KOPT-K1 (cell line): ENCODE results near the gene LBP.

Experiments used
- H3K27ac ChIP-seq: fragments of 200-600 bp; sonication (generic); 2 replicates; pipeline ENCODE4 v1.5.1; 2016; ENCODE audit warnings: antibody characterized with exemption, mild to moderate bottlenecking, low read depth, low read length; ENCODE audit not compliant: poor library complexity, severe bottlenecking
- H3K36me3 ChIP-seq: fragments of 200-600 bp; sonication (generic); 2 replicates; pipeline ENCODE4 v1.5.1; 2017; ENCODE audit warnings: antibody characterized with exemption, mild to moderate bottlenecking, low read length, moderate library complexity; ENCODE audit not compliant: insufficient read depth
- H3K9me3 ChIP-seq: fragments of 200-600 bp; sonication (generic); 2 replicates; pipeline ENCODE4 v1.5.1; 2017; ENCODE audit warnings: antibody characterized with exemption, low read length, mild to moderate bottlenecking; ENCODE audit not compliant: insufficient read depth, poor library complexity, severe bottlenecking

The LBP gene, protein sequence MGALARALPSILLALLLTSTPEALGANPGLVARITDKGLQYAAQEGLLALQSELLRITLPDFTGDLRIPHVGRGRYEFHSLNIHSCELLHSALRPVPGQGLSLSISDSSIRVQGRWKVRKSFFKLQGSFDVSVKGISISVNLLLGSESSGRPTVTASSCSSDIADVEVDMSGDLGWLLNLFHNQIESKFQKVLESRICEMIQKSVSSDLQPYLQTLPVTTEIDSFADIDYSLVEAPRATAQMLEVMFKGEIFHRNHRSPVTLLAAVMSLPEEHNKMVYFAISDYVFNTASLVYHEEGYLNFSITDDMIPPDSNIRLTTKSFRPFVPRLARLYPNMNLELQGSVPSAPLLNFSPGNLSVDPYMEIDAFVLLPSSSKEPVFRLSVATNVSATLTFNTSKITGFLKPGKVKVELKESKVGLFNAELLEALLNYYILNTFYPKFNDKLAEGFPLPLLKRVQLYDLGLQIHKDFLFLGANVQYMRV

DNA sequence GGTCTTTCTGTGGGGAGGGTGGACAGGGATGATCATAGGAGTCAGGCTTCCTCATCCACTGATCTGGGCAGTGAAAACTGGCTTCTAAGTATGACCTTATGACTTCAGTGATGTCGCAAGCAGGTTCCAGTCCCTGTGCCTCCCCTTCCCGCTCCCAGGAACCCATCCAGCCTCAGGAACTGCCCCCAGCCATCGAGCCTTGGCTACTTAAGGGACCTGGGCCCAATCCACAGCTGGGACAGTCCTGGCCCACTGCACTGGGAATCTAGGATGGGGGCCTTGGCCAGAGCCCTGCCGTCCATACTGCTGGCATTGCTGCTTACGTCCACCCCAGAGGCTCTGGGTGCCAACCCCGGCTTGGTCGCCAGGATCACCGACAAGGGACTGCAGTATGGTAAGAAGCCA, at the start of gene LBP:
TSS of gene LBP (plus strand) at position 236 of the 405 bp plus-strand sequence. CDS start at position 271, 35 bp downstream.
- H3K27ac ChIP-seq, result no peak within 1 kb of the TSS
- H3K36me3 ChIP-seq, result no peaks in the 10 kb centered on the region
- no peaks in the 10 kb centered on the region for H3K9me3 ChIP-seq

DNA sequence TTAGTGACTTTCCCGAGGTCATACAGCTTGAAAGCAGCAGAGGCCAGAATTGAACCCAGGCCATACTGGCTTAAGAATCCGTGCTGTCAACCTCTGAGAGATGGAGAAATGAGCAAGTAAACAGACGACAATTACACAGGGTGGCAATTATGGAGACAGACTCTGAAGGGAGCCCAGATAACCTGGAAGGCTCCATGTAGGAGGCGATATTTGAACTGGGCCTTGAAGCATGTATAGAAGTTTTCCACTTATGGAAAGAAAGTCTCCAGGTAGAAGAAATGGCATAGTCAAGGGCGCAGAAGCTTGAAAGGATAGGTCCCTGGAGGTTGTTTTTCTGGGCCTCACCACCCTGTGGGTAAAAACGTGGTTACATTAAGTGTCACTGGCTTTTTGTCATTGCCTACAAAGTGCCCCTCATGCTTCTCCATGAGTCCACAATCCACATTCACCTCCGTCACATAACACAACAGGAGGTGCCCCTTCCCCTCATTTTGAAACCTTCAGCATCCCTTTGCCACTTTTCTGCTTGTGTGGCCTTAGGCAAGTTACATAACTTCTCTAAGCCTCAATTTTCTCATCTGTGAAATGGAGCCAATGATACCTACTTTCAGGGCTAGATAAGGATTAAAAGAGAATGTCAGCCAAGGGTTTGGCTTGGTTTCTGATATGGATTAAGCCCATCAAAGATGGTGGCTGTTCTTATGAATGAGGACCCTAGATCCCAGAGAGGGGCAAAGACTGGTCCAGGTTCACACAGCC, 48.2 kb upstream of the LBP start:
- no peak overlapping the region for H3K27ac ChIP-seq
- no peaks in the 10 kb centered on the region for H3K36me3 ChIP-seq
- no peaks in the 10 kb centered on the region for H3K9me3 ChIP-seq

DNA sequence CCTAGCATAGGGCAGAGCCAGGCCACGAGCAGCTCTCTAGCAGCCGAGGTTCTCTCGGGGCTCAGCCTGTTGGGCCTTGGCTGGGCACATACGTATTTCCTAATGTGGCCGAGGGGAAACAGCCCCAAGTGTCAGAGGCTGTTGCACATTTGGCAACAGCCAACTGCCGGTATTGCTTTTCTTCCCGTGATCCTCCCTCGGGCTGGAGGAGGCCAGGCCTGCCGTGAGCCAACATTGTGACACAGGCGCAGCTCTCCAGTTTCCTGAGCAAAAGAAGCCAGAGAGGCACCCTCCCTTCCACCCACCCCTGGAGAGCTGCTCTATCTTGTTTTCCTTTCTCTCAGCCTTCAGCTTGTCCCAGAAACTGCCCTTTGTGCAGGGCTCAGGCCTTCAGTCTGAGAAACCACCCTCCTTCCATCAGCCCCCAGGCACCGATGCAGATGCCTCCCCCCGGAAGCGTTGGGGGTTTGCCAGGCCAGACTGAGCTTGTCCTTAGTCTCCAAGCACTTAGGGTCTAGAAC, 47.5 kb upstream of the LBP start:
- no peak overlapping the region for H3K27ac ChIP-seq
- H3K36me3 ChIP-seq, result no peaks in the 10 kb centered on the region
- H3K9me3 ChIP-seq, result no peaks in the 10 kb centered on the region

DNA sequence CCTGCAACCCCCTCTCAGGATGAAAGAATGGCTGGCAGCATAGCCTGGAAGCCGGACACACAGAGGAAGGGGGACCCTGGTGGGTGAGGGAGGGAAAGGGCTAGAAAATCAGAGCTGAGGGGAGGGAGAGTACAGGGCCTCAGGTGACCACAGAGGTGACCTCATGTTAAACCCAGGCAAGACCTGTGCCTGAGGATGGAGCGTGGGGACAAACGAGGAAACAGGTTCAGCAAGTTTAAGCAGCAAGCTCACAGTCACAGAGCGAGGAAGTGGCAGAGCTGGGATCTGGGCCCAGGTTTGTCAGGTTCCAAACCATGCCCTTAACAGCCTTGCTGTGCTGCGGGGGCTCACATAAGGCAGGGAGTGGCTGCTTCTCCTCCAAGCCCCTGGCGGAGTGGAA, 46.3 kb upstream of the LBP start:
- Histone ChIP-seq H3K9me3 (no peaks in the 10 kb centered on the region), H3K36me3 (no peaks in the 10 kb centered on the region), H3K27ac (no peak overlapping the region)

DNA sequence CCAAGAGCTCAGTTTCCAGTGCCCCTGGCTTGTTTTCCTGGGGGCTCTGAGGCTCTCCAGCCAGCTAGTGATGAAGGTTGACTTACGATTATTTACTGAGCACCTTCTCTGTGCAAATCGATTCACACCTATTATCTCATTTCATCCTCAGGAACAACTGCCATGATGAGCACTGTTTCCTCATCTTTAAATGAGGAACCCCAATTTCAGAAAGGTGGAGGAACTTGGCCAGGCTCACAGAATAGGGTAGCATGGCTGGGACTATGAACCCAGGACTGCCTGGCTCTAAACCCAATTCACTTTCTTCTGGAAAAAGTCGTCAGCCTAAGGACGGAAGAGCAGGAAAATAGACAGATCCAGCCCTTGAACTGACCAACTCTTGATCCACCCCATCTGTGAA, 45.8 kb upstream of the LBP start:
- no peaks in the 10 kb centered on the region for H3K36me3 ChIP-seq
- H3K9me3 ChIP-seq, result no peaks in the 10 kb centered on the region
- H3K27ac ChIP-seq, result no peak overlapping the region

GRCh38 chr20:38301309-38301708, 45.0 kb upstream of the LBP start:
- Histone ChIP-seq H3K27ac (no peak overlapping the region), H3K9me3 (no peaks in the 10 kb centered on the region), H3K36me3 (no peaks in the 10 kb centered on the region)

GRCh38 chr20:38302786-38303185, 43.5 kb upstream of the LBP start:
- H3K27ac ChIP-seq, result no peak overlapping the region
- no peaks in the 10 kb centered on the region for H3K36me3 ChIP-seq
- H3K9me3 ChIP-seq, result no peaks in the 10 kb centered on the region

GRCh38 chr20:38303908-38304379, 42.3 kb upstream of the LBP start, which contains the start of gene BPI:
Gene BPI, plus strand, starts transcription at chr20:38304156. Its CDS starts 68 bp downstream, at chr20:38304224.
- Histone ChIP-seq H3K9me3 (no peaks in the 10 kb centered on the region), H3K36me3 (no peaks in the 10 kb centered on the region), H3K27ac (no peak within 1 kb of the TSS)

- H3K9me3 ChIP-seq, result no peaks in the 10 kb centered on the region
- H3K27ac ChIP-seq, result no peak overlapping the region
- no peaks in the 10 kb centered on the region for H3K36me3 ChIP-seq
These were observed 41.3 kb upstream of the LBP start for GRCh38 chr20:38304845-38305447.

DNA sequence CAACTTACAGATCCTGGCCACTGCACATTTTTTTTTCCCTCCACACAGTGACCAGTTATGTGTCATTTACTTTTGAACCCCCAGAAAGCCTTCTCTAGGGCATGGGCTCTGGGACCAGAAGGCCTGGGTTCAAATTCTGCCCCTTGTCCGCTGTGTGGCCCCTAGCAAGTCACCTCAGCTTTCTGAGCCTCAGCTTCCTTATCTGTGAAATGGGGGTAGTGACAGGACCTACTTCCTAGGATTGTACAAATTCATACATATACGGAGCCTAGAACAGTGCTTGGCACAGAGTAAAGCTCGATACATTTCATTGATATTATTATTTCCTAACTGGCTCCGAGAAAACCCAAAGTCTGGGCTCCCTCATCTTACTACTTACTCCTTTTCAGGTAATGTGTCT, 40.7 kb upstream of the LBP start:
- H3K27ac ChIP-seq, result no peak overlapping the region
- H3K9me3 ChIP-seq, result no peaks in the 10 kb centered on the region
- H3K36me3 ChIP-seq, result no peaks in the 10 kb centered on the region

DNA sequence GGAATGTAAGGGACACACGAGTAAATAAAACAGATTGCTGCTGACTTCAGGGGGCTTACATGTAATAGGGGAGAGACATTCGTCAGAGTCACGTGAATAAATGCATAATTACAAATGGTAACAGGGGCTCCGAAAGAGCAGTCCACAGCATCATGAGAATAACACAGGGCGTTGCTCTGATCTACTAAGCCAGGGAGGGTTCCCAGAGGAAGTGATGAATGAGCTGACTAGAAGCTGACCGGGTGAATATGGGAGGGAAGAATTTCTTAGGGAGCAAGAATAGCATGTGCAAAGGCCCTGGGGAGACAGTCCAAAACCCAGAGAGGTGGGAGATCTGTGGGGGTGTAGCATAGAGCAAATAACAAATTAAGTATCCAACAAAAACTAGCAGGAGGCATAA, 39.9 kb upstream of the LBP start:
- no peaks in the 10 kb centered on the region for H3K36me3 ChIP-seq
- H3K9me3 ChIP-seq, result no peaks in the 10 kb centered on the region
- no peak overlapping the region for H3K27ac ChIP-seq

- Histone ChIP-seq H3K36me3 (no peaks in the 10 kb centered on the region), H3K9me3 (no peaks in the 10 kb centered on the region), H3K27ac (no peak overlapping the region)
These were observed 38.8 kb upstream of the LBP start for GRCh38 chr20:38307371-38308046.

DNA sequence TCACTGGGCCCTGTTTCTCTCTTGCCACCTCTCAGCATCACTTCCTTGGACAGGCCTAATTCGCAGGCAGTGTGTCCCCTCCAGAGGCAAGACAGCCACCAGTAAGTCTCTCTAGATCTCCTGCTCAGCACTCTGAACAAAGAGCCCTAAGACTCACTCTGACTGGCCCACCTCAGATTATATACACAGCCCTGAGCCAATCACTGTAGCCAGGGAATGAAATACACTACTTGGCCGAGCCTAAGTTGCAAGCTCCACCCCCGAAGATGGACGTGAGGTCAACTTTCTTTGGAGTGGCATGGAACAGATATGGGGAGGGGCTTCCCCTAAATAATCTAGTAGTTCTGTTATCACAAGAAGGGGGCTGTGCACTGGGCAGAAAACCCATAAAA, 38.2 kb upstream of the LBP start:
- no peak overlapping the region for H3K27ac ChIP-seq
- no peaks in the 10 kb centered on the region for H3K9me3 ChIP-seq
- H3K36me3 ChIP-seq, result no peaks in the 10 kb centered on the region

DNA sequence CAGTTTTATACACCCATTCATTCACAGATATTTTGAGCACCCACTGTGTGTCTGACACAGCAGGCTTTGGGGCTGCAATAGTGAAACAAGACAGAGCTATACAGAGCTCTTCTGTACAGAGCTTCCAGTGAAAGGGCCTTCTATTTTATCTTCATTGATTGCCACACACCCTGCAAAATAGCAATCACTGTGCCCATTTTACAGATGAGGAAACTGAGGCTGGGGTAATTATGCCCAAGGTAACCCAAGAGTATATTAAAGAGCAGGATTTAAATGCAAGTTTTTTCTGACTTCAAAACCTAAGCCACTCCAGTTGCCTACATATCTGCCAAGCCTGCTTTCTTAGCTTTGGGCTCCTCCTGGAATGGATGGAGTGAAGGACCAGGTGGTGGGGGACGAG, 37.8 kb upstream of the LBP start:
- no peak overlapping the region for H3K27ac ChIP-seq
- H3K9me3 ChIP-seq, result no peaks in the 10 kb centered on the region
- no peaks in the 10 kb centered on the region for H3K36me3 ChIP-seq
